Measurements from ENCODE around the gene HSDL1. TPM values are rescaled to one million over a fixed set of nuclear protein-coding genes. Genes with fewer than 3 reads are reported as not detected.

The HSDL1 gene
- total and polyA plus RNA-seq, 2 donors (not counting 1 experiment from before 2014, with no cell fraction given), result 12.4 to 30.8 TPM

GRCh38 chr16:84087466-84088151 is 57.4 kb downstream of the HSDL1 start:
- intact Hi-C loops (cut with micrococcal nuclease), result loop anchor here (1.0 to 10.0 kb wide), 3 partner anchors 55 to 417 kb away; partner anchors contain the start of genes MEAK7 and TAF1C
- WGBS (ENCODE audit: insufficient coverage), result 74% methylated on average over 8 of the region's 11 CpGs
- H3K36me3 ChIP-seq (replicated peaks in 1 of 2; ENCODE audit: control extremely low read depth in 1 of 2, control insufficient read depth in 1 of 2, extremely low read depth in 1 of 2, insufficient read depth in 2 of 2, low read length in 1 of 2), result peaks cover 2 to 61% of the 10 kb centered on the region in 2 experiments
- peaks cover 28 to 40% of the 10 kb centered on the region in 2 donors for H3K4me1 ChIP-seq (ENCODE audit: control insufficient read depth in 2 of 2, insufficient read depth in 2 of 2, low read length in 2 of 2)
- H3K27me3 ChIP-seq (replicated peaks in 1 of 4; ENCODE audit: control extremely low read depth in 1 of 4, control insufficient read depth in 3 of 4, insufficient read depth in 4 of 4, low read length in 3 of 4), result no peaks in the 10 kb centered on the region
- no peak overlapping the region for H3K4me3 Mint-ChIP-seq
- POLR2A ChIA-PET, result interaction anchor here (0.7 kb wide), 1 partner anchor 104 kb away, joined by 5 read pairs; no protein-coding TSS in a partner anchor
- no peaks in the 10 kb centered on the region for H3K9me3 ChIP-seq (ENCODE audit: control extremely low read depth in 1 of 3, control insufficient read depth in 2 of 3, insufficient read depth in 1 of 3, low read length in 2 of 3)
- CTCF ChIA-PET, result interaction anchor here (0.9 to 6.1 kb wide), 8 partner anchors 23 to 261 kb away, joined by 3 to 60 read pairs (median 8); partner anchors contain the start of genes MBTPS1 and TAF1C
- peaks cover 50% of the 10 kb centered on the region for H4K20me1 ChIP-seq (ENCODE audit: control insufficient read depth, insufficient read depth, low read length, poor library complexity, severe bottlenecking)
- no peaks in the 10 kb centered on the region for H3K27me3 Mint-ChIP-seq
- no peak overlapping the region for H3K27ac ChIP-seq (ENCODE audit: low read length in 2 of 2)
- no peak overlapping the region for H3K4me2 ChIP-seq (replicated peaks; ENCODE audit: low read depth, low read length, poor library complexity, severe bottlenecking)
- no peak overlapping the region for H3K4me3 ChIP-seq (ENCODE audit: control extremely low read depth in 1 of 5, extremely low read depth in 1 of 5, insufficient read depth in 1 of 5, low read depth in 2 of 5, low read length in 4 of 5)
- H3K27ac Mint-ChIP-seq, result peak overlapping the region; percentile 2
- ATAC-seq (ENCODE audit: low read depth) (no peak), DNase-seq (no peak)
- H3K9me3 Mint-ChIP-seq (ENCODE audit: insufficient read depth), result no peaks in the 10 kb centered on the region
- H3K4me1 Mint-ChIP-seq, result peaks cover 41% of the 10 kb centered on the region
- TF ChIP-seq EZH2 (IDR thresholded peaks at IDR 0.05; ENCODE audit: borderline replicate concordance, insufficient read depth, low read depth, low read length, poor library complexity, severe bottlenecking) (no peak), CTCF (IDR thresholded peaks at IDR 0.05) (no peak)
- peaks cover 3% of the 10 kb centered on the region for H3K79me2 ChIP-seq (ENCODE audit: control insufficient read depth, insufficient read depth, low read length)
- H2AFZ ChIP-seq (ENCODE audit: insufficient read depth, low read depth, low read length, poor library complexity, severe bottlenecking), result no peak overlapping the region
- no peak overlapping the region for H3K9ac ChIP-seq (ENCODE audit: low read length)

GRCh38 chr16:84087001-84087400 is 58.0 kb downstream of the HSDL1 start:
- Histone ChIP-seq H3K27ac (ENCODE audit: low read length in 2 of 2) (no peak overlapping the region), H3K36me3 (replicated peaks in 1 of 2; ENCODE audit: control extremely low read depth in 1 of 2, control insufficient read depth in 1 of 2, extremely low read depth in 1 of 2, insufficient read depth in 2 of 2, low read length in 1 of 2) (peaks cover 2 to 61% of the 10 kb centered on the region in 2 experiments), H4K20me1 (ENCODE audit: control insufficient read depth, insufficient read depth, low read length, poor library complexity, severe bottlenecking) (peaks cover 52% of the 10 kb centered on the region), H3K79me2 (ENCODE audit: control insufficient read depth, insufficient read depth, low read length) (peaks cover 5% of the 10 kb centered on the region), H3K9me3 (ENCODE audit: control extremely low read depth in 1 of 3, control insufficient read depth in 2 of 3, insufficient read depth in 1 of 3, low read length in 2 of 3) (no peaks in the 10 kb centered on the region), H2AFZ (ENCODE audit: insufficient read depth, low read depth, low read length, poor library complexity, severe bottlenecking) (no peak overlapping the region), H3K9ac (ENCODE audit: low read length) (no peak overlapping the region), H3K27me3 (replicated peaks in 1 of 4; ENCODE audit: control extremely low read depth in 1 of 4, control insufficient read depth in 3 of 4, insufficient read depth in 4 of 4, low read length in 3 of 4) (no peaks in the 10 kb centered on the region), H3K4me3 (ENCODE audit: control extremely low read depth in 1 of 5, extremely low read depth in 1 of 5, insufficient read depth in 1 of 5, low read depth in 2 of 5, low read length in 4 of 5) (no peak overlapping the region), H3K4me1 (ENCODE audit: control insufficient read depth in 2 of 2, insufficient read depth in 2 of 2, low read length in 2 of 2) (peaks cover 28 to 40% of the 10 kb centered on the region in 2 donors), H3K4me2 (replicated peaks; ENCODE audit: low read depth, low read length, poor library complexity, severe bottlenecking) (no peak overlapping the region)
- 18% methylated on average over 2 of the region's 12 CpGs for WGBS (ENCODE audit: insufficient coverage)
- CTCF ChIA-PET, result interaction anchor here (0.9 to 6.1 kb wide), 7 partner anchors 21 to 260 kb away, joined by 3 to 60 read pairs (median 7); partner anchors contain the start of genes MBTPS1 and TAF1C
- intact Hi-C loops (cut with micrococcal nuclease), result loop anchor here (5.0 to 10.0 kb wide), 2 partner anchors 55 to 418 kb away; partner anchors contain the start of gene MEAK7
- Mint-ChIP-seq H3K27me3 (no peaks in the 10 kb centered on the region), H3K4me1 (peaks cover 41% of the 10 kb centered on the region), H3K27ac (no peak overlapping the region), H3K4me3 (no peak overlapping the region), H3K9me3 (ENCODE audit: insufficient read depth) (no peaks in the 10 kb centered on the region)
- POLR2A ChIA-PET, result interaction anchor here (0.7 kb wide), 1 partner anchor 104 kb away, joined by 5 read pairs; no protein-coding TSS in a partner anchor
- no peak for DNase-seq
- no peak for TF ChIP-seq EZH2 (IDR thresholded peaks at IDR 0.05; ENCODE audit: borderline replicate concordance, insufficient read depth, low read depth, low read length, poor library complexity, severe bottlenecking)
- no peak for TF ChIP-seq CTCF (IDR thresholded peaks at IDR 0.05)
- no peak for ATAC-seq (ENCODE audit: low read depth)

Measured in B cell (primary cell).